ENCODE data around the gene DTNB. TPM values are rescaled to one million over a fixed set of nuclear protein-coding genes. Genes with fewer than 3 reads are reported as not detected.
"Not testable (repeated sequence)": the region's sequence is repeated elsewhere in the genome, so short reads cannot be mapped to it uniquely, and the experiment has no call there.

DTNB gene
- total RNA-seq, 1 experiment from 2014 or later: 25.1 TPM

DNA sequence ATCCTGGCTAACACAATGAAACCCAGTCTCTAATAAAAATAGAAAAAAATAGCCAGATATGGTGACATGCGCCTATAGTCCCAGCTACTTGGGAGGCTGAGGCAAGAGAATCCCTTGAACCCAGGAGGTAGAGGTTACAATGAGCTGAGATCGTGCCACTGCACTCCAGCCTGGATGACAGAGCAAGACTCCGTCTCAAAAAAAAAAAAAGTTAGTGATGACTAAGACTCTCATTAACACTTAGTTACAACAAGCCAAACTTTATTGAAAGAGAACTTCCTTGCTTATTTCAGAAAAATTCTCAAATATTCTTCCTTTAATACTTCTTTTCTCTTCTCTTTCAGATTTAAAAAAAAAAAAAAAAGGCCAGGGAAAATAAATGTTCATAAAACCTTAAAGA, 7.9 kb downstream of the DTNB start:
- H3K4me1 ChIP-seq; H3K4me3 ChIP-seq; H3K27me3 ChIP-seq; H3K9me3 ChIP-seq (replicated peaks); DNase-seq; H3K27ac ChIP-seq; H3K36me3 ChIP-seq: not testable (repeated sequence)

DNA sequence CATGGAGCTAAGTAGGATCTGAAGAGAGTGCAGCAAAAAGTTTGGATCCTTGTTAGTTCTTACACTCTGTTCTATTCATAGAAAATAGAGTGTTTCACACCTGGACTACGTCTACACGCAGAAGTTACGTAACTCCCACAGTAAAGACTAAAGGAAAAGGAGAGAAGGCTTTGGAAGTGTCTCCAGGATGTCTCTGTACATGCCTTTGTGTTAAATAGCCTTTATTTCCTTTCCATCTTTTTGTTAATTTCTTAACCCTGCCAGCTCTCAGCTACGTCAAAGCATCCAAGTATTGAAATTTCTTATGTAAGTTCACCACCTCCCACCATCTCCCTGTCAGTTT, 8.4 kb downstream of the DTNB start:
- Histone ChIP-seq H3K27me3 (no peaks in the 10 kb centered on the region), H3K27ac (no peak overlapping the region), H3K4me1 (no peaks in the 10 kb centered on the region), H3K36me3 (no peaks in the 10 kb centered on the region), H3K4me3 (no peak overlapping the region), H3K9me3 (replicated peaks) (no peaks in the 10 kb centered on the region)
- no peak for DNase-seq

DNA sequence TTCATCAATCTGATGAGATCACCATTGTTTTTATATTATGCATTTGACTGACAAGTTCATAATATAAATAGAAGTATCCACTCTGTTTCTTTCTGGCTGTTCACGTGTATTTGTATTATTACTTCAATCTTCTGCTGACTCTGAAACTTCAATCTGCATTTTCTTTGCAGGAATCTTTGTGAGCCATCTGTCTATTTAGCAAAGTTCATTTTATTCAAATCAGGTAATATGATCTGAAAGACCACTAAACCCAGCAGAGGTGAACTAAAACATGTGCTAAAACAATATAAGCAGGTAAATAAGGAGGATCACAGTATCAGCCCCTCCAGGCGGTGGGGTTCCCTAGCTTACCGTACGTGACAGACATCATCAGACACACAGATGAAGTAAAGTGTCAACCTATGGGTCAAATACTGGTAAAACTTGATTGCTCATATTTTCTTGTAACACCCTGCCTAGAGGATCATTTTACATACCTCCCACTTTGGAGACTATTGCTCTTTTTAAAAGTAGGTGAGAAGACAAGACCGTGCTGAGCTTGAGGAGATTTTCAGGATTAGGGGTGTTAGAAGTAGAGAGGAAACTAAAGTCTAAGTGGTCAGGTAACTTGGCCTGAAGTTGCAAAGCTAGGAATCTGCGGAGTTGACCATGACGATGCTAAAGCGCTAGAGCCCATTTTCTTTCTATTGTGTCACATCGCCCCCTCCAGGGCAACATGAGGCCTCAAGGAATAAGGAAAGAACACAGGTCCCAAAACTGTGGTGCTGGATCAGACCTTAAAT, 9.0 kb downstream of the DTNB start:
- Histone ChIP-seq H3K27me3 (no peaks in the 10 kb centered on the region), H3K4me3 (no peak overlapping the region), H3K27ac (no peak overlapping the region), H3K4me1 (no peaks in the 10 kb centered on the region), H3K9me3 (replicated peaks) (no peaks in the 10 kb centered on the region), H3K36me3 (no peaks in the 10 kb centered on the region)
- peak; percentile 49 to 80 for DNase-seq

DNA sequence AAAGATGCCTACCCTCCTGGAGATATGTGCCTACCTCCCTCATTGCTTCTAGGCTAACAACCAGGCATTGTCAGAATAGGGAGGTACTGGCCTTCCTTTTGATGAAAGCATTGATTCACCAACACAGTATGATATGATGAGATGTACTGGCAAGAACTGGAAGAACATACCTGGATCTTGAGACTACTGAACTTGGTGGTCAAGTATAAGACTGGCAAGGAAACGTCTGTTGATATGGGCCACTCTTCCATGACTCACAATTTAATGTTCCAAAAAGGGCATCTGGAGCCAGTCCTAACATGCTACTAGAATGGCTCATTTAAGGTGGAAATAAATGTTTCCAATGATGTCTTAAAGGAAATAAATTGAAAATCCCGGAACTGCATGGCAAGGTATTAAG, 18.1 kb downstream of the DTNB start:
- Histone ChIP-seq H3K4me3 (no peak overlapping the region), H3K36me3 (no peaks in the 10 kb centered on the region; the same call in 1 of the 2 replicates), H3K4me1 (0 out of 2 replicates have a peak, but pooled peaks cover 2% of the 10 kb centered on the region), H3K27ac (no peak overlapping the region), H3K27me3 (no peaks in the 10 kb centered on the region), H3K9me3 (replicated peaks) (no peaks in the 10 kb centered on the region)
- no peak for DNase-seq

DNA sequence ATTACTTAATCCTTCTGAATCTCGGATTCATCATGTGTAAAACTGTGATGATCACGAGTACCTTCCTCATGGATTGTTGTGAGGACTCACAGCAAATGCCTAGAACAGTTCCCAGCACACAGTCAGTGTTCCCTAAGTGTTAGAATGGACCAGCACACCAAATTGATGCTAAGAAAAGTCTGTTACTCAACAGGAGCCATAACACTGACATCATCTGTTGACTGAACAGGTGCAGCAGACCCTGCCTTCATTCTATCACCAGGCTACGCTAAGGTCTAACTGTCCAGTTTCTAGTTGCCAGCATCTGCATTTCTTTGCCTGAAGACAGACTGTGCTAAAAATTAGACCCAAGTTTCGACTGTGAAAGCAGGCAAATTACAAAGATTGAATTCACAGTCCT, 18.6 kb downstream of the DTNB start:
- H3K9me3 ChIP-seq (replicated peaks): no peaks in the 10 kb centered on the region
- no peak overlapping the region for H3K4me3 ChIP-seq
- H3K36me3 ChIP-seq: no peaks in the 10 kb centered on the region; the same call in 1 of the 2 replicates
- H3K4me1 ChIP-seq: 0 out of 2 replicates have a peak, but pooled peaks cover 2% of the 10 kb centered on the region
- H3K27ac ChIP-seq: no peak overlapping the region
- H3K27me3 ChIP-seq: no peaks in the 10 kb centered on the region
- DNase-seq: no peak

DNA sequence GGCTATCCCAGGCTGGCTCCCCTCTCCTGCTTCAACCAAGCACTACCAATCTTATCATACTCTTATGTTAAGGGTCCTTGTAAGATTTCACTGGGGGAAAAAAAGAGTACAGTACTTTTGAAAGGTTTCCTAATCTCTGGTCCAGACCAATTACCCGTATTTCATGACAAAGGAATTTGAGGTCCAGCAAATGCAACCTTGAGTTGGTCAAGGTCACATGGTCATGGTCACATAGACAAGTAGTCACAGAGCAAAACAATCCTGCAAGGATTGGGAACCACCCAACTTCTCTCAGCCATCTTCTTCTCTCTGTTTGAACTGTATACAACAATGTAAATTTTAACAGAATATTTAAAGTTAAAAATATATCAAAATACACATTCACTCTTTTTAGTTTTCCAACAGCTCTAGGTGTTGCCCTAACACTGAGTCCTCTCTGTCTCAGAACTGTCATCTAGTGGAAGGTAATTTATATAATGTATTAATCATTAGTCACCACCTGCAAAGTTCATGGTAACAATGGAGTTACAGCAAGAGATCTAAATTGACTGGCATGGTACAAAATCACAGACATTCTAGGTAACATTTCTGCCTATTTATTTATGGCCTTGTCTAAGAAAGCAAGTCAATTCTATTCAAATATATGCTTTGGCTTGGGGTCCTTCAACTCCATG, 21.5 kb downstream of the DTNB start:
- Histone ChIP-seq H3K9me3 (replicated peaks) (no peaks in the 10 kb centered on the region), H3K27me3 (no peaks in the 10 kb centered on the region), H3K4me3 (no peak overlapping the region), H3K27ac (no peak overlapping the region), H3K4me1 (0 out of 2 replicates have a peak, but pooled peaks cover 2% of the 10 kb centered on the region), H3K36me3 (peaks cover 5% of the 10 kb centered on the region)
- no peak for DNase-seq

DNA sequence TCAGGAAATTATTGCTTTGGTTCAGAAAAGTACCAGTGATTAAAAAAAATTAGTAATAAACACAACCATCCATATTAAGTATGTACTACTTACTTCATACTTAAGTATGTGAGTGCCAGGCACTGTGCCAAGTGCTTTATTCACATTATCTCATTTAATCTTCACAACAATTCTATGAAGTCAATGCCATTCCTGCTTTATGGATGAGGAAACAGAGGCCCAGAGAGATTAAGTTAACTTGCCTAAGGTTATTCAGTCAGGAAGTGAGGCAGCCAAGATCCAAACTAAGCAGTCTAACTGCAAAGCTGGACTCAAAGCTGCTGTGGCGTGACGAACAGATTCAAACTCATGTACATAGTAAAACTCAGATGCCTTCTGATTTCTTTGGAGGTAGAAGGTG, 22.3 kb downstream of the DTNB start:
- Histone ChIP-seq H3K27me3 (no peaks in the 10 kb centered on the region), H3K27ac (no peak overlapping the region), H3K4me1 (0 out of 2 replicates have a peak, but pooled peaks cover 2% of the 10 kb centered on the region), H3K9me3 (replicated peaks) (no peaks in the 10 kb centered on the region), H3K4me3 (no peak overlapping the region), H3K36me3 (peaks cover 5% of the 10 kb centered on the region)
- DNase-seq: no peak

DNA sequence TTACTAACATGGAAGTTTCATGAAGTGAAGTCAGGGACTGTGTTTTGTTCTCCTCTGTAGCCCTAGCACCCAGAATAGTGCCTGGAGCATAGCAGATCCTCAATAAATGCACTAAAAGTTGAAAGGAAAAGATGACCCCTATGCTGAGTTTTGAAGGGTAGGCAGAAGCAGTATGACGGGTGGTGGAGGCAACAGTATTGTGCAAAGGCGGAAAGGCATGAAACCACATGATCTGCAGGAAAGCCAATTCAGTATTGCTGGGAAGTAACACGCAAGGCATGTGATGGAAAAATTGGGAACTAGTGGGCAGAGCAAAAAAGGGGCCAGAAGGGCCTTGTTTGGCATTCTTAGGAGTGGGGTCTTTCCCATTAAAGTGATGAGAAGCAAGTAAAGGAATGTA, 23.1 kb downstream of the DTNB start:
- no peak overlapping the region for H3K4me3 ChIP-seq
- DNase-seq: no peak
- H3K36me3 ChIP-seq: peaks cover 9% of the 10 kb centered on the region
- no peaks in the 10 kb centered on the region for H3K9me3 ChIP-seq (replicated peaks)
- H3K27me3 ChIP-seq: no peaks in the 10 kb centered on the region
- H3K4me1 ChIP-seq: 0 out of 2 replicates have a peak, but pooled peaks cover 2% of the 10 kb centered on the region
- H3K27ac ChIP-seq: no peak overlapping the region

DNA sequence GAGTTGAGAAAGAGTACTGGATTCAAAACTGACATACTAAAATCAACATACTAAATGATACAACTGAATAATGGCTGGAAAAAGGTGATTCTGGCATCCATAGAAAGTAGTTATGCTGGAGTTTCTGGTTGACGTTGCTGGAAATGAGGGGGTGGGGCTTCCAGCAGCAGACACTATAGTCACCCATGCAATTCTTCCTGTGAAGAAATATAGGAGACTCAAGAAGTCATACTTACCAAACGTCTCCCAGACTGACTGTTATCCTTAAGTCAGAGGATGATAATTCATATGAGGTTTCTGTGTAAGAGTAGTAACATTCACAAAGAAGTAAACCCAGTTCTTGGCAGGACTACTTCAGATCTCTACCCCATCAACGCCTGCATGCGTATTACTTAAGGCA, 23.6 kb downstream of the DTNB start:
- H3K36me3 ChIP-seq: peaks cover 9% of the 10 kb centered on the region
- no peak for DNase-seq

DNA sequence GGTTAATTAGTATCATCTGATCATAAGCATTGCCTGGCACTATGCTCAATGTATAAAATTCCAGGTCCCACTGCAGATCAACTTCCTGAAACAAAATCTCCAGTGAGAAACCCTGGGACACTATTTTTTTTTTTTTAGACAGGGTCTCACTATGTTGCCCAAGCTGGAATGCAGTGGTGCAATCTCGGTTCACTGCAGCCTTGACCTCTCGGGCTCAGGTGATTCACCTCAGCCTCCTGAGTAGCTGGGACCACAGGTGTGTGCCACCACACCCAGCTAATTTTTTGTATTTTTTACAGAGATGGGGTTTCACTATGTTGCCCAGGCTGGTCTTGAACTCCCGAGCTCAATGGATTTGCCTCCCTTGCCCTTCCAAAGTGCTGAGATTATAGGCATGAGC, 31.1 kb downstream of the DTNB start:
- Histone ChIP-seq H3K27me3 (no peaks in the 10 kb centered on the region), H3K9me3 (replicated peaks) (no peaks in the 10 kb centered on the region), H3K36me3 (peaks cover 4% of the 10 kb centered on the region)

More for the DNA sequence above, 23.6 kb downstream of the DTNB start:
- Histone ChIP-seq H3K27me3 (no peaks in the 10 kb centered on the region), H3K4me1 (0 out of 2 replicates have a peak, but pooled peaks cover 2% of the 10 kb centered on the region), H3K9me3 (replicated peaks) (no peaks in the 10 kb centered on the region), H3K4me3 (no peak overlapping the region), H3K27ac (no peak overlapping the region)

DNA sequence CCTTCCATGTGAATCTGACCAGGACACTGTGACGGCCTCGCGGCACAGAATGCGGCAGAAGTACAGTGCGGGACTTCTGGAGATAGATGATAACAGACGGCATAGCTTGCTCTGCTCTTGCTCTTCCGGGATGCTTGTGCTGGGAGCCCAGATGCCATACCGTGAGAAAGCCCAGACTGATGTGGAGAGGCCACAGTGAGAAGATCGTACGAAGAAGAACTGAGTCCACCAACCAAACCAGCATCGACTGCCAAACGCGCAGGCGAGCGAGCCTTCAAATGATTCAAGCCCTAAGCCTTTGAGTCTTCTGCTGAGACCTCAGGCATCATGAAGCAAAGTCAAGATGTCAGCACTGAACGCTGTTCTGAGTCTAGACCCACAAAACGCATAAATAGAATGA, 33.7 kb downstream of the DTNB start:
- Histone ChIP-seq H3K4me1 (no peaks in the 10 kb centered on the region), H3K9me3 (replicated peaks) (0 out of 2 replicates have a peak, but pooled peaks cover 4% of the 10 kb centered on the region), H3K27ac (no peak overlapping the region), H3K4me3 (no peak overlapping the region), H3K36me3 (no peaks in the 10 kb centered on the region; the same call in none of the 2 replicates), H3K27me3 (no peaks in the 10 kb centered on the region)
- DNase-seq: no peak

More for the DNA sequence above, 31.1 kb downstream of the DTNB start:
- no peak for DNase-seq
- no peaks in the 10 kb centered on the region for H3K4me1 ChIP-seq
- H3K27ac ChIP-seq: no peak overlapping the region
- H3K4me3 ChIP-seq: no peak overlapping the region

DNA sequence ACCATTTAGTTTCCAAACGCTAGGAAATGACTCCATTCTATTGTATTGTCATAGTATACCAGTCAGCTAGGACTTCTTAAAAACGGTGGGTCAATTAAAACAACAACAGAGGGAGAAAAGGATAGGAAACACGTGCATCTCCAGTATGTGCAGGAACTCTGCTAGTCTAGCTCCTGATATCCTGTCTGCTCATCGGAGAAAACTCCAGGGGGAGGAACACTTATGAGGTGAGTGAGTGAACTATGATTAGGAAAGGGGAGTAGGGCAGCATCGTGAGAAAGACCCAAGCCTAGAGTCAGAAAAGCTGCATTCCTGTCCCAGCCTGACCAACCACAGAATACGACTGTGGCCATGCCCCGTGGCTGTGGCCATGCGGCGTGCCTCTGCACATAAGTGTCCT, 34.2 kb downstream of the DTNB start:
- Histone ChIP-seq H3K36me3 (no peaks in the 10 kb centered on the region; the same call in 1 of the 2 replicates), H3K27me3 (no peaks in the 10 kb centered on the region), H3K27ac (no peak overlapping the region), H3K4me3 (no peak overlapping the region), H3K9me3 (replicated peaks) (0 out of 2 replicates have a peak, but pooled peaks cover 4% of the 10 kb centered on the region), H3K4me1 (no peaks in the 10 kb centered on the region)
- no peak for DNase-seq

DNA sequence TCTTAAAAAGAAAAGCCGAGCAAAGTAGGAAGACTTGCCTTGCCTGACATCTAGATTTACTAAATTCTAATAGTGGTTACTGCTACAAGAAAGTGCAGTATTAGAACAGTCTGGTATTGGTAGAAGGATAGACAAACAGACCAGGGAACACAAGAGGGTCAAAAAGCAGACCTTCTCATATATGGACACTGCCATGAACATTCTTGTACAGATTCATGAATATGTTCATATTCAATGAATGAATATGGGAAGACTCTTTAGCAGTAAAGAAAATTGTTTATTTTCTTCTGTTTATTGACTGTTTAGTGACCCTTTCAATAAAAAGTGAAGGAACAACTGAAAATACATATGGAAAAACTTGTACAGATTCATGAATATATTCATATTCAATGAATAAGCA, 37.6 kb downstream of the DTNB start:
- no peak for DNase-seq
- H3K27ac ChIP-seq: no peak overlapping the region
- no peaks in the 10 kb centered on the region for H3K27me3 ChIP-seq
- no peak overlapping the region for H3K4me3 ChIP-seq
- H3K9me3 ChIP-seq (replicated peaks): 0 out of 2 replicates have a peak, but pooled peaks cover 4% of the 10 kb centered on the region
- H3K4me1 ChIP-seq: no peaks in the 10 kb centered on the region
- no peaks in the 10 kb centered on the region; the same call in 1 of the 2 replicates for H3K36me3 ChIP-seq

DNA sequence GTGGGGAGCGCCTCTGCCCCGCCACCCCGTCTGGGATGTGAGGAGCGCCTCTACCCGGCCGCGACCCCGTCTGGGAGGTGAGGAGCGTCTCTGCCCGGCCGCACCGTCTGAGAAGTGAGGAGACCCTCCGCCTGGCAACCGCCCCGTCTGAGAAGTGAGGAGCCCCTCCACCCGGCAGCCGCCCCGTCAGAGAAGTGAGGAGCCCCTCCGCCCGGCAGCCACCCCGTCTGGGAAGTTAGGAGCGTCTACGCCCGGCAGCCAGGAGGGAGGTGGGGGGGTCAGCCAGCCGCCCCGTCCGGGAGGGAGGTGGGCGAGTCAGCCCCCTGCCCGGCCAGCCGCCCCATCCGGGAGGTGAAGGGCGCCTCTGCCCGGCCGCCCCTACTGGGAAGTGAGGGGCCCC, 39.6 kb downstream of the DTNB start:
- DNase-seq: not testable (repeated sequence)

DNA sequence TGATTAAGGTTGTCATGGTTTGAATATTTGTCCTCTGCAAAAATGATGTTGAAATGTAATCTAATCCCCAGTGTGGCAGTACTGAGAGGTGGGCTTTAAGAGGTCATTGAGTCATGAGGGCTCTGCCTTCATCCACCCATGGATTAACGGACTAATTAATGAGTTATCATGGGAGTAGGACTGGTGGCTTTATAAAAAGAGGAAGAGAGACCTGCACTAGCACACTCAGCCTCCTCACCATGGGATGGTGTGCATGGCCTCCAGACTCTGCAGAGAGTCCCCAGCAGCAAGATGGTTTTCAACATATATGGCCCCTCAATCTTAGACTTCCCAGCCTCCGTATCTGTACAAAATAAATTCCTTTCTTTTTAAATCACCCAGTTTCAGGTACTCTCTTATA, 41.0 kb downstream of the DTNB start:
- peaks cover 9% of the 10 kb centered on the region for H3K36me3 ChIP-seq
- H3K27me3 ChIP-seq: no peaks in the 10 kb centered on the region
- no peak overlapping the region for H3K27ac ChIP-seq
- H3K4me1 ChIP-seq: no peaks in the 10 kb centered on the region
- DNase-seq: no peak
- 0 out of 2 replicates have a peak, but pooled peaks cover 4% of the 10 kb centered on the region for H3K9me3 ChIP-seq (replicated peaks)
- H3K4me3 ChIP-seq: no peak overlapping the region

More for the DNA sequence above, 39.6 kb downstream of the DTNB start:
- H3K36me3 ChIP-seq; H3K27ac ChIP-seq; H3K27me3 ChIP-seq; H3K9me3 ChIP-seq (replicated peaks); H3K4me3 ChIP-seq; H3K4me1 ChIP-seq: not testable (repeated sequence)

All from SJCRH30 (cell line).